ENCODE measurements around the gene GOLGA1.
"Not testable (repeated sequence)": the region's sequence is repeated elsewhere in the genome, so short reads cannot be mapped to it uniquely, and the experiment has no call there.

GOLGA1 gene

DNA sequence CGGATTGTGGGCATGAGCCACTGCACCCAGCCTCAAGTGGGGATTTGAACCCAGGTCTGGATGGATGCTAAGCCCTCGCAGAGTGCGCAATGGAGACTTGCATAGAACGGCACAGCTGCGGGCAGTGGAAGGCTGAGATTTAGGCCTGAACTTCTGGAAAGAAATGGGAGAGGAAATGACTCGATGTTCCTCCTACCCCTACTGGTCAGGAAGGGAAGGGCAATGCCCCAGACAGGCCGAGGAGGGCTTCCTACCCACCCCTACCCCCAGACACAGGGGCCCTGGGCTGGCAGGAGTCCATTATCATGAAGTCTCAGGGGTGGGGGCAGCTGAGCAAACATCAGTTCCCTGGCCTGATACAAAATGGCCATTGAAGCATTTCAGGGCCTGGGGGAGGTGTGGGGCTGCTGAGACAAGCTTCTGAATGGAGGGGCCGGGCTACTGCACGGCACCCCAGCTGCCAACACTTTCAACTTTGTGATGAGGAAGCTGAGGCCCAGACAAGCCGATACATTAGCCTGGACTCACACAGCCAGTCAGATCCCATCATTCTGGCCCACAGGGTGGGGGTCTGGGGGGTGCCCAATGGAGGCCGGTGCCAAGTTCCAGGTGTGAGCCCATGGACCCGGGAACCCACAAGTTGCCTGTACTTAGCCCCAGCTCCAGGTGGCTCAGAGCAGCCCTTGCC is 101.1 kb downstream of the GOLGA1 start:
- no peak for DNase-seq (ENCODE audit: low read depth in 1 of 2, low spot score in 1 of 2)

DNA sequence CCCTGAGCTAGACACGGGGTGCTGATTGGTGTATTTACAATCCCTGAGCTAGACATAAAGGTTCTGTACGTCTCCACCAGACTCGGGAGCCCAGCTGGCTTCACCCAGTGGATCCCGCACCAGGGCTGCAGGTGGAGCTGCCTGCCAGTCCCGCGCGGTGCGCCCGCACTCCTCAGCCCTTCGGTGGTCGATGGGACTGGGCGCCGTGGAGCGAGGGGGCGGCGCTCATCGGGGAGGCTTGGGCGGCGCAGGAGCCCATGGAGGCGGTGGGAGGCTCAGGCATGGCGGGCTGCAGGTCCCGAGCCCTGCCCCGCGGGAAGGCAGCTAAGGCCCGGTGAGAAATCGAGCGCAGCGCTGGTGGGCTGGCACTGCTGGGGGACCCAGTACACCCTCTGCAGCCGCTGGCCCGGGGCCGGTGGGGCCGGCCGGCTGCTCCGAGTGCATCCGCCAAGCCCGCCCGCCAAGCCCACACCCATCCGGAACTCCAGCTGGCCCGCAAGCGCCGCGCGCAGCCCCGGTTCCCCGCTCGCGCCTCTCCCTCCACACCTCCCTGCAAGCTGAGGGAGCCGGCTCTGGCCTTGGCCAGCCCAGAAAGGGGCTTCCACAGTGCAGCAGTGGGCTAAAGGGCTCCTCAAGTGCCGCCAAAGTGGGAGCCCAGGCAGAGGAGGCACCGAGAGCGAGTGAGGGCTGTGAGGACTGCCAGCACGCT is 102.2 kb downstream of the GOLGA1 start:
- DNase-seq (ENCODE audit: low read depth in 1 of 2, low spot score in 1 of 2) = not testable (repeated sequence)

- not testable (repeated sequence) for DNase-seq (ENCODE audit: low read depth in 1 of 2, low spot score in 1 of 2)
These were observed 102.8 kb downstream of the GOLGA1 start for GRCh38 chr9:124838132-124838531.

GRCh38 chr9:124835026-124835557 is 105.8 kb downstream of the GOLGA1 start:
- no peak for DNase-seq (ENCODE audit: low read depth in 1 of 2, low spot score in 1 of 2)

GRCh38 chr9:124834591-124834990 is 106.3 kb downstream of the GOLGA1 start:
- DNase-seq (ENCODE audit: low read depth in 1 of 2, low spot score in 1 of 2) = no peak

GRCh38 chr9:124831642-124832364 is 109.1 kb downstream of the GOLGA1 start:
- no peak for DNase-seq (ENCODE audit: low read depth in 1 of 2, low spot score in 1 of 2)

GRCh38 chr9:124830593-124830992 is 110.3 kb downstream of the GOLGA1 start:
- DNase-seq (ENCODE audit: low read depth in 1 of 2, low spot score in 1 of 2) = no peak

DNA sequence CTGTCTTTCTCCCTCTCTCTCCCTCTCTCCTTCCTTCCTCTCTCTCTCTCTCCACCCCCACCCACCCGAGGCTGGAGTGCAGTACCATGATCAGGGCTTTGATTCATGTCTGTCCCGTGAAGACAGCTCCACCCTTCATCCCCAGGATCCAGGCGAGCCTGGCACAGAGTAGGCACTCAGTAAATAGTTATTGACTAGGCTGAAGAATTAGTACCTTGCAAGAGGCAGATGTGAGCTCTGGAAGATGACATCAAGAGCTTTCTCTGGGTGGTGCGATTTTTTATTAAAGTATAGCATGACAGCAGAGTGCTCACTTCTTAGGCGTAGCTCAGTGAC is 111.6 kb downstream of the GOLGA1 start:
- no peak for DNase-seq (ENCODE audit: low read depth in 1 of 2, low spot score in 1 of 2)

DNA sequence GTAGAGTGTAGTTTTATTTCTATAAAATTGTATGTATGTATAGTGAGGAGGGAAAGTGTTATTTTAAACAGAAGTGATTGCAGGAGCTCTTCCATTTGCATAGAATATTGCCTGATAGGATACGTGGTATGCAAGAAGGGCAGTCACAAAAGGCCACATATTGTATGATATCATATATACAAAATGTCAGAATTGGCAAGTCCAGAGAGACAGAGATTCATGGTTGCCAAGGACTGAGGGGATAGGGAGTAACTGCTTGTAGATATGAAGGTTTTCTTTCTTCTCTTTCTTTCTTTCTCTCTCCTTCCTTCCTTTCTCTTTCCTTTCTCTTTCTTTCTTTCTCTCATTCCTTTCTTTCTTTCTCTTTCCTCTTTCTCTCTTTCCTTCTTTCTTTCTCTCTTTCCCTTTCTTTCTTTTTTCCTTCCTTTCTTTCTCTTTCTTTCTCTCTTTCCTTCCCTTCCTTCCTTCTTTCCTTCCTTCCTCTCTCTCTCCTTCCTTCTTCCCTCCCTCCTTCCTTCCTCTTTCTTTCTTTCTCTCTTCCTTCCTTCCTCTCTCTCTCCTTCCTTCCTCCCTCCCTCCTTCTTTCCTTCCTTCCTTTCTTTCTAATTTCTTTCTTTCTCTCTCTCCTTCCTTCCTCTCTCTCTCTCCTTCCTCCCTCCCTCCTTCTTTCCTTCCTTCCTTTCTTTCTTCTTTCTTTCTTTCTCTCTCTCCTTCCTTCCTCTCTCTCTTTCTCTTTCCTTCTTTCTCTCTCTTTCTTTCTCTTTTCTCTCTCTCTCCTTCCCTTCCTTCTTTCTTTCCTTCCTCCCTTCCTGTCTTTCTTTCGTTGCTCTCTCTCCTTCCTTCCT is 112.2 kb downstream of the GOLGA1 start:
- DNase-seq (ENCODE audit: low read depth in 1 of 2, low spot score in 1 of 2) = no peak
